Suprapubic skin (tissue), 4 donors: Measurements from ENCODE around the gene DHPS.

Source experiments
- CTCF ChIP-seq, 2 donors: fragments of 200-600 bp in 1 of 2; fragments of 450-650 bp in 1 of 2; sonication (generic) in 1 of 2; IDR thresholded peaks; one replicate each; pipeline ENCODE4 v1.5.1; 2016 to 2019; ENCODE audit warnings: antibody characterized with exemption in 2 of 2, mild to moderate bottlenecking in 1 of 2, moderate library complexity in 1 of 2
- EP300 ChIP-seq: sonication (generic); formaldehyde crosslinking; IDR thresholded peaks from one replicate; pipeline ENCODE4 v1.6.1; 2017; ENCODE audit warnings: antibody characterized with exemption
- POLR2A ChIP-seq, 2 donors: fragments of 450-650 bp; IDR thresholded peaks; one replicate each; pipeline ENCODE4 v1.6.1; 2017; ENCODE audit warnings: antibody characterized with exemption in 2 of 2, mild to moderate bottlenecking in 2 of 2, moderate library complexity in 2 of 2
- POLR2AphosphoS5 ChIP-seq, 3 donors: sonication (generic); formaldehyde crosslinking; IDR thresholded peaks; one replicate each; pipeline ENCODE4 v1.6.1; 2017; ENCODE audit warnings: antibody characterized with exemption in 3 of 3

GRCh38 chr19:12647047-12647446, 34.6 kb downstream of the DHPS start:
- TF ChIP-seq CTCF (IDR thresholded peaks at IDR 0.05), result no peak
- TF ChIP-seq EP300, result no peak
- no peak for TF ChIP-seq POLR2AphosphoS5 (IDR thresholded peaks at IDR 0.05)
- TF ChIP-seq POLR2A (IDR thresholded peaks at IDR 0.05), result no peak
